IMR-90 (cell line): ENCODE results near the gene NFIA. TPM values are rescaled to one million over a fixed set of nuclear protein-coding genes. Genes with fewer than 3 reads are reported as not detected.

ENCODE experiments used
- ATAC-seq: fragments of 200-7000 bp; cut with Tn5 transposase; 2 replicates; pipeline ENCODE4 v1.9.1; 2020; ENCODE audit warnings: low read depth, mild to moderate bottlenecking, moderate library complexity
- BruUV-seq: library from RNA; stranded (reverse); fragments of 400-500 nt; replicated peaks from 2 replicates; lab custom pipeline; 2021; lab: Mats Ljungman, UMichigan
- CTCF ChIA-PET: fragments of 300-600 bp; formaldehyde crosslinking; extraction: SDS; loops from one replicate; lab custom pipeline; 2021; ENCODE audit warnings: antibody characterized with exemption; lab: Yijun Ruan, JAX
- POLR2A ChIA-PET: fragments of 300-600 bp; sonication (Branson Sonifier 250); formaldehyde crosslinking; loops from one replicate; lab custom pipeline; 2022; ENCODE audit warnings: antibody characterized with exemption; ENCODE audit not compliant: unreplicated experiment; lab: Charles Lee
- DNase-seq: peaks from one replicate; pipeline ENCODE4 v3.0.0; 2013
- H2AFZ ChIP-seq: replicated peaks from 2 replicates; pipeline ENCODE3; 2013; ENCODE audit warnings: low read length, mild to moderate bottlenecking; ENCODE audit not compliant: poor library complexity
- H2AK5ac ChIP-seq: 2 replicates; pipeline ENCODE4 v1.6.1; 2013; ENCODE audit warnings: low read depth, low read length, inconsistent platforms
- H2AK9ac ChIP-seq: replicated peaks from 2 replicates; pipeline ENCODE3; 2013; ENCODE audit warnings: mild to moderate bottlenecking, low read depth, low read length, moderate library complexity; ENCODE audit not compliant: poor library complexity
- H2BK120ac ChIP-seq: 2 replicates; pipeline ENCODE4 v1.6.1; 2013; ENCODE audit warnings: low read depth, low read length, inconsistent platforms
- H2BK15ac ChIP-seq: 3 replicates; pipeline ENCODE4 v1.6.1; 2013; ENCODE audit warnings: low read depth, low read length, inconsistent platforms
- H2BK20ac ChIP-seq: 2 replicates; pipeline ENCODE4 v1.6.1; 2013; ENCODE audit warnings: low read depth, mild to moderate bottlenecking, inconsistent platforms, low read length, moderate library complexity
- H2BK5ac ChIP-seq: 2 replicates; pipeline ENCODE4 v1.6.1; 2013; ENCODE audit warnings: mild to moderate bottlenecking, low read depth, low read length, inconsistent platforms; ENCODE audit not compliant: poor library complexity, severe bottlenecking
- H3K14ac ChIP-seq: replicated peaks from 2 replicates; pipeline ENCODE4 v1.6.1; 2013; ENCODE audit warnings: low read depth, low read length, inconsistent platforms
- H3K18ac ChIP-seq: 2 replicates; pipeline ENCODE4 v1.6.1; 2013; ENCODE audit warnings: low read depth, low read length, control low read depth
- H3K23ac ChIP-seq: 2 replicates; pipeline ENCODE4 v1.6.1; 2013; ENCODE audit warnings: low read depth, low read length, inconsistent platforms
- H3K27ac ChIP-seq: 2 replicates; pipeline ENCODE4 v1.5.1; 2013; ENCODE audit warnings: mild to moderate bottlenecking, control low read depth, low read length; ENCODE audit not compliant: insufficient read depth
- H3K27me3 ChIP-seq: 2 replicates; pipeline ENCODE4 v1.6.1; 2013; ENCODE audit warnings: low read length; ENCODE audit not compliant: control insufficient read depth, insufficient read depth
- H3K36me3 ChIP-seq: 2 replicates; pipeline ENCODE4 v1.6.1; 2013; ENCODE audit warnings: low read length, mixed read lengths; ENCODE audit not compliant: control insufficient read depth, insufficient read depth
- H3K4ac ChIP-seq: 2 replicates; pipeline ENCODE4 v1.6.1; 2013; ENCODE audit warnings: low read depth, low read length, inconsistent platforms
- H3K4me1 ChIP-seq: 2 replicates; pipeline ENCODE4 v1.6.1; 2013; ENCODE audit warnings: low read length, mixed read lengths; ENCODE audit not compliant: control insufficient read depth, insufficient read depth
- H3K4me2 ChIP-seq: 2 replicates; pipeline ENCODE4 v1.6.1; 2013; ENCODE audit warnings: low read depth, mild to moderate bottlenecking, control low read depth, low read length, moderate library complexity
- H3K4me3 ChIP-seq: 2 replicates; pipeline ENCODE4 v1.5.1; 2013; ENCODE audit warnings: low read depth, mild to moderate bottlenecking, control low read depth, low read length, moderate library complexity; ENCODE audit not compliant: insufficient read depth
- H3K56ac ChIP-seq: 2 replicates; pipeline ENCODE4 v1.6.1; 2013; ENCODE audit warnings: low read length, inconsistent platforms; ENCODE audit not compliant: insufficient read depth; ENCODE audit errors: extremely low read depth
- H3K79me1 ChIP-seq, 2 experiments: 2 replicates each; pipeline ENCODE4 v1.6.1; 2013; ENCODE audit warnings: low read length in 2 of 2, inconsistent platforms in 1 of 2, low read depth in 1 of 2
- H3K9ac ChIP-seq: 2 replicates; pipeline ENCODE4 v1.6.1; 2013; ENCODE audit warnings: low read depth, low read length, control low read depth
- H3K9me1 ChIP-seq: 2 replicates; pipeline ENCODE4 v1.6.1; 2013; ENCODE audit warnings: low read length, inconsistent platforms; ENCODE audit not compliant: insufficient read depth
- H3K9me3 ChIP-seq: 2 replicates; pipeline ENCODE4 v1.6.1; 2013; ENCODE audit warnings: low read length; ENCODE audit not compliant: control insufficient read depth, insufficient read depth
- H4K20me1 ChIP-seq: 2 replicates; pipeline ENCODE4 v1.6.1; 2013; ENCODE audit warnings: low read length, inconsistent platforms; ENCODE audit not compliant: insufficient read depth
- H4K5ac ChIP-seq: 2 replicates; pipeline ENCODE4 v1.6.1; 2013; ENCODE audit warnings: mild to moderate bottlenecking, low read depth, low read length, control low read depth
- H4K8ac ChIP-seq, 2 experiments: 2 replicates each; pipeline ENCODE4 v1.6.1; 2013; ENCODE audit warnings: low read depth in 2 of 2, low read length in 2 of 2, control low read depth in 1 of 2, inconsistent platforms in 1 of 2
- H4K91ac ChIP-seq: 2 replicates; pipeline ENCODE4 v1.6.1; 2013; ENCODE audit warnings: low read depth, low read length, inconsistent platforms; ENCODE audit not compliant: insufficient read depth
- CEBPB ChIP-seq: IDR thresholded peaks from 2 replicates; pipeline ENCODE4 v1.6.1; 2012; ENCODE audit warnings: low read depth, low read length, improper control_type of control experiment
- CHD1 ChIP-seq: IDR thresholded peaks from 2 replicates; pipeline ENCODE4 v1.6.1; 2012; ENCODE audit warnings: low read depth, low read length, improper control_type of control experiment
- FOS ChIP-seq: fragments of 150-350 bp; IDR thresholded peaks from 2 replicates; pipeline ENCODE4 v1.6.1; 2016; ENCODE audit warnings: low read depth, low read length
- MAFK ChIP-seq: IDR thresholded peaks from 2 replicates; pipeline ENCODE4 v1.6.1; 2012; ENCODE audit warnings: low read depth, low read length, improper control_type of control experiment
- MAZ ChIP-seq: IDR thresholded peaks from 2 replicates; pipeline ENCODE4 v1.6.1; 2012; ENCODE audit warnings: low read depth, mild to moderate bottlenecking, low read length, improper control_type of control experiment, moderate library complexity, borderline replicate concordance
- POLR2A ChIP-seq: IDR thresholded peaks from 2 replicates; pipeline ENCODE4 v1.6.1; 2012; ENCODE audit warnings: mild to moderate bottlenecking, low read depth, low read length
- RAD21 ChIP-seq: IDR thresholded peaks from 2 replicates; pipeline ENCODE4 v1.6.1; 2012; ENCODE audit warnings: low read length, improper control_type of control experiment
- RCOR1 ChIP-seq: IDR thresholded peaks from 2 replicates; pipeline ENCODE4 v1.6.1; 2012; ENCODE audit warnings: mild to moderate bottlenecking, low read length, improper control_type of control experiment; ENCODE audit not compliant: insufficient replicate concordance
- RFX5 ChIP-seq: IDR thresholded peaks from 2 replicates; pipeline ENCODE4 v1.8.0; 2012; ENCODE audit warnings: low read depth, mild to moderate bottlenecking, low read length, moderate library complexity
- SMC3 ChIP-seq: fragments of 150-350 bp; IDR thresholded peaks from 2 replicates; pipeline ENCODE4 v1.6.1; 2016; ENCODE audit warnings: low read depth, mild to moderate bottlenecking, antibody characterized with exemption, low read length, moderate library complexity
- WGBS, 2 experiments: methylation state at CpG; one replicate each; pipeline versions ENCODE4 v1.1.5 to v1.1.7; 2013; ENCODE audit warnings: missing lambda C conversion rate in 2 of 2; ENCODE audit not compliant: insufficient read length in 1 of 2; ENCODE audit errors: extremely low coverage in 2 of 2; 5-methylcytosine and 5-hydroxymethylcytosine counted together
- dilution Hi-C: fragments of 300-500 bp; cut with HindIII; formaldehyde crosslinking; loops from one replicate; pipeline ENCODE4 v1.14.3; 2018; ENCODE audit warnings: low sequenced_read_pairs; ENCODE audit not compliant: unreplicated experiment
- in situ Hi-C: fragments of 300-500 bp; cut with MboI; formaldehyde crosslinking; loops from 3 replicates; pipeline ENCODE4 v1.14.3; 2019; ENCODE audit warnings: low sequenced_read_pairs, inconsistent platforms, mixed read lengths
- intact Hi-C: fragments of 100-400 bp; cut with micrococcal nuclease; formaldehyde crosslinking; loops from 2 replicates; pipeline ENCODE4 v1.10.0; 2022
- polyA plus RNA-seq, 3 experiments: library from polyadenylated mRNA; depleted of rRNA; stranded (reverse); fragments of >200 nt; gene quantifications; 2 replicates each; pipeline ENCODE4 v1.2.3, GENCODE V29; 2012; ENCODE audit warnings: low replicate concordance in 1 of 3
- total RNA-seq: library from RNA; depleted of rRNA; stranded (reverse); fragments of >200 nt; gene quantifications from 2 replicates; pipeline ENCODE4 v1.2.3, GENCODE V29; 2012
- TF ChIP-seq, protein P1 (sequence below): conservative IDR thresholded peaks from 2 replicates; pipeline ENCODE4 v1.5.1; 2012; ENCODE audit warnings: mild to moderate bottlenecking, low read depth, low read length, improper control_type of control experiment
- TF ChIP-seq, protein P2 (sequence below): fragments of 150-350 bp; IDR thresholded peaks from 2 replicates; pipeline ENCODE4 v1.6.1; 2016; ENCODE audit warnings: low read depth, mild to moderate bottlenecking, low read length, moderate library complexity, borderline replicate concordance

Gene NFIA
- total and polyA plus RNA-seq, 2 of the 4 experiments (the other 2 are of a cell fraction), result 1.6 to 2.2 TPM

- H4K5ac ChIP-seq, result no peak overlapping the region
- H4K91ac ChIP-seq, result no peak overlapping the region
- no peaks in the 10 kb centered on the region for H3K4me1 ChIP-seq
- H2BK20ac ChIP-seq, result no peak overlapping the region
- no peaks in the 10 kb centered on the region for H3K9me1 ChIP-seq
- DNase-seq (no peak), ATAC-seq (no peak)
- ChIA-PET POLR2A (no interaction called here), CTCF (no interaction called here)
- H2BK120ac ChIP-seq, result no peak overlapping the region
- no peaks in the 10 kb centered on the region for H3K36me3 ChIP-seq
- no peak overlapping the region for H3K18ac ChIP-seq
- H2AFZ ChIP-seq, result no peak overlapping the region
- no TSS peak for BruUV-seq
- H3K79me1 ChIP-seq, result no peaks in the 10 kb centered on the region
- H3K4me2 ChIP-seq, result no peak overlapping the region
- dilution Hi-C loops (no loop called here), in situ Hi-C loops (no loop called here), intact Hi-C loops (no loop called here)
- H3K4me3 ChIP-seq, result no peak overlapping the region
- H3K23ac ChIP-seq, result no peak overlapping the region
- no peak overlapping the region for H2AK9ac ChIP-seq
- no peak overlapping the region for H3K9ac ChIP-seq
- no peak overlapping the region for H4K8ac ChIP-seq
- H3K27ac ChIP-seq, result no peak overlapping the region
- no peak overlapping the region for H3K4ac ChIP-seq
- no peaks in the 10 kb centered on the region for H4K20me1 ChIP-seq
- no peak overlapping the region for H2AK5ac ChIP-seq
- TF ChIP-seq CEBPB, result no peak
- no peak for TF ChIP-seq RCOR1
- no peak for TF ChIP-seq SMC3
- TF ChIP-seq, protein P1, sequence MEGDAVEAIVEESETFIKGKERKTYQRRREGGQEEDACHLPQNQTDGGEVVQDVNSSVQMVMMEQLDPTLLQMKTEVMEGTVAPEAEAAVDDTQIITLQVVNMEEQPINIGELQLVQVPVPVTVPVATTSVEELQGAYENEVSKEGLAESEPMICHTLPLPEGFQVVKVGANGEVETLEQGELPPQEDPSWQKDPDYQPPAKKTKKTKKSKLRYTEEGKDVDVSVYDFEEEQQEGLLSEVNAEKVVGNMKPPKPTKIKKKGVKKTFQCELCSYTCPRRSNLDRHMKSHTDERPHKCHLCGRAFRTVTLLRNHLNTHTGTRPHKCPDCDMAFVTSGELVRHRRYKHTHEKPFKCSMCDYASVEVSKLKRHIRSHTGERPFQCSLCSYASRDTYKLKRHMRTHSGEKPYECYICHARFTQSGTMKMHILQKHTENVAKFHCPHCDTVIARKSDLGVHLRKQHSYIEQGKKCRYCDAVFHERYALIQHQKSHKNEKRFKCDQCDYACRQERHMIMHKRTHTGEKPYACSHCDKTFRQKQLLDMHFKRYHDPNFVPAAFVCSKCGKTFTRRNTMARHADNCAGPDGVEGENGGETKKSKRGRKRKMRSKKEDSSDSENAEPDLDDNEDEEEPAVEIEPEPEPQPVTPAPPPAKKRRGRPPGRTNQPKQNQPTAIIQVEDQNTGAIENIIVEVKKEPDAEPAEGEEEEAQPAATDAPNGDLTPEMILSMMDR, result no peak
- TF ChIP-seq POLR2A, result no peak
- TF ChIP-seq MAFK, result no peak
- no peak for TF ChIP-seq CHD1
- no peak for TF ChIP-seq RFX5
- TF ChIP-seq, protein P2, sequence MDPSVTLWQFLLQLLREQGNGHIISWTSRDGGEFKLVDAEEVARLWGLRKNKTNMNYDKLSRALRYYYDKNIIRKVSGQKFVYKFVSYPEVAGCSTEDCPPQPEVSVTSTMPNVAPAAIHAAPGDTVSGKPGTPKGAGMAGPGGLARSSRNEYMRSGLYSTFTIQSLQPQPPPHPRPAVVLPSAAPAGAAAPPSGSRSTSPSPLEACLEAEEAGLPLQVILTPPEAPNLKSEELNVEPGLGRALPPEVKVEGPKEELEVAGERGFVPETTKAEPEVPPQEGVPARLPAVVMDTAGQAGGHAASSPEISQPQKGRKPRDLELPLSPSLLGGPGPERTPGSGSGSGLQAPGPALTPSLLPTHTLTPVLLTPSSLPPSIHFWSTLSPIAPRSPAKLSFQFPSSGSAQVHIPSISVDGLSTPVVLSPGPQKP, result no peak
- no peak for TF ChIP-seq MAZ
- no peak for TF ChIP-seq FOS
- no peak for TF ChIP-seq RAD21
- H3K27me3 ChIP-seq, result no peaks in the 10 kb centered on the region
- no peak overlapping the region for H3K56ac ChIP-seq
- no peak overlapping the region for H2BK5ac ChIP-seq
- WGBS, 2 experiments, result 50% methylated on average over 2 of the region's 2 CpGs; no CpG with 5 or more reads in 1 of the 2 experiments
- H2BK15ac ChIP-seq, result no peak overlapping the region
- no peak overlapping the region for H3K14ac ChIP-seq
- H3K9me3 ChIP-seq, result no peaks in the 10 kb centered on the region
Observed at GRCh38 chr1:61361931-61362330, 279.6 kb downstream of the NFIA start.
